ENCODE data around the gene VDR.

The VDR gene

GRCh38 chr12:47892819-47893218 is 12.0 kb downstream of the VDR start:
- no peak for TF ChIP-seq CTCF (IDR thresholded peaks at IDR 0.05; ENCODE audit: low read depth, low read length)

GRCh38 chr12:47891356-47891755 is 13.4 kb downstream of the VDR start:
- H3K4me3 ChIP-seq (ENCODE audit: low read depth, low read length): no peak overlapping the region
- no peak for TF ChIP-seq CTCF (IDR thresholded peaks at IDR 0.05; ENCODE audit: low read depth, low read length)

More at GRCh38 chr12:47892819-47893218, 12.0 kb downstream of the VDR start:
- no peak overlapping the region for H3K4me3 ChIP-seq (ENCODE audit: low read depth, low read length)

GRCh38 chr12:47889040-47889439 is 15.8 kb downstream of the VDR start:
- TF ChIP-seq CTCF (IDR thresholded peaks at IDR 0.05; ENCODE audit: low read depth, low read length): no peak

GRCh38 chr12:47888153-47888819 is 16.5 kb downstream of the VDR start:
- H3K4me3 ChIP-seq (ENCODE audit: low read depth, low read length): no peak overlapping the region

More at GRCh38 chr12:47889040-47889439, 15.8 kb downstream of the VDR start:
- no peak overlapping the region for H3K4me3 ChIP-seq (ENCODE audit: low read depth, low read length)

GRCh38 chr12:47887529-47887928 is 17.3 kb downstream of the VDR start:
- TF ChIP-seq CTCF (IDR thresholded peaks at IDR 0.05; ENCODE audit: low read depth, low read length): no peak

More at GRCh38 chr12:47888153-47888819, 16.5 kb downstream of the VDR start:
- no peak for TF ChIP-seq CTCF (IDR thresholded peaks at IDR 0.05; ENCODE audit: low read depth, low read length)

GRCh38 chr12:47886510-47887240 is 18.1 kb downstream of the VDR start:
- H3K4me3 ChIP-seq (ENCODE audit: low read depth, low read length): no peak overlapping the region
- no peak for TF ChIP-seq CTCF (IDR thresholded peaks at IDR 0.05; ENCODE audit: low read depth, low read length)

More at GRCh38 chr12:47887529-47887928, 17.3 kb downstream of the VDR start:
- no peak overlapping the region for H3K4me3 ChIP-seq (ENCODE audit: low read depth, low read length)

- no peak for TF ChIP-seq CTCF (IDR thresholded peaks at IDR 0.05; ENCODE audit: low read depth, low read length)
- no peak overlapping the region for H3K4me3 ChIP-seq (ENCODE audit: low read depth, low read length)
Measured at GRCh38 chr12:47885566-47885965, 19.2 kb downstream of the VDR start.

All from WI38 (cell line).